ENCODE measurements around the gene POLE.

POLE gene

DNA sequence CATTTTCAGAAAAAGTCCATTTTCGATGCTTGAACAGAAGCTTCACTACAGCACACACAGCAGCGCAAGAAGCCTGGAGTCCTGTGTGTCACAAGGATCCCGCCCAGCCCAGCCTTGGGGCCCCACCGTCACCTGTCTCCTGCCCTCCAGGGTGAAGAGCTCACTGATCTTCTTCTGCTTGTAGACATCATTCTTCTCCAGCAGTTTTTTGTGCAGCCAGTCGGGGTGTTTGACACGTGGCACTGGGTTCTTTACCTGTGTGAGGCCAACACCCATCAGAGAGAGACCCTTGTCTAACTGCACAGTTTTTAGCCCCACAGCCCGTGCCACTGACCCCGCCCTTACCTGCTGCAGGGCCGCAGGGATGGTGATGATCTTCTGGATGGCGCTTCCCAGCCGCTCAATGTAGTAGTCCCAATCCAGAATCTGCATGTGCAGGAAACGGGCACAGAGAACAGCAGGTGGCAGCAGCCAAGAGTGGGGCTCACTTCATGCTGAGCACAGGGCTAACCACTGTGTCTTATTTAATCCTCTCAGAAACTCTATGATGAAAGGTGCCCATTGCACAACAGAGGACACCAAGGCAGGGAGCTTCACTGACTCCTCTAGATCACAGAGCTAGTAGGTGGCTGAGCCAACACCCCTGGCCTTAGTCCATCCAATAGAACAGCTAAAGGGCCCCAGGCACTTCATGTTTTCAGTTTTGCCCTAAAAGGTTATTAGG is 30.0 kb downstream of the POLE start:
- DNase-seq (ENCODE audit: low read depth), result no peak

GRCh38 chr12:132653567-132654290 is 33.4 kb downstream of the POLE start:
- DNase-seq (ENCODE audit: low read depth), result no peak

DNA sequence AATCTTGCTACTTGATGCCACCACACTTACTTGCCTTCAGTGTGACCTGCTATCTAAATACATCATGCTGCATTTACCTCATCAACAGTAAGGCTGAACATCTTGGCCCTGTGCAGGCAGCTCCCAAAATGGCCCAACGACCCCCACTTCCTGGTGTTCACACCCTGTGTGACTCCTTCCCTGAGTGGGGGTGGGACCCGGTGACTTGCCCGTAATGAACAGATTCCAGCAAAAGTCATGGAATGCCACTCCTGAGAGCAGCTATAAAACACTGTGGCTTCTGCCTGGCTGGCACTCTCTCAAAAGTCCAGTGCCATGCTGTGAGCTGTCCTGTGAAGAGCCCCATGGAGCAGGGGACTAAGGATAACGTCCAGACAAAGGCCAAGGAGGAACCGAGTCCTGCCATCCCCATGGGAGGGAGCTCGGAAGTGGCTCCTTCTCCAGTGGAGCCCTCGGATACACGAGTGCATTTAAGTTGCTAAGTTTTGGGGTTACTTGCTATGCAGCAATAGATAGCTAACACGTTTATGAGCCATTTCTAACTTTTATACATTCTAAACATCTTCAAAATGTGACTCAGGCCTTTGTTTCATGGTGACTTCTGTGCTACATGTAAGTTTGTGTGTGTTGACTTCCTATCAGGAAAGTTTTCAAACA is 35.6 kb downstream of the POLE start:
- no peak for DNase-seq (ENCODE audit: low read depth)

- DNase-seq (ENCODE audit: low read depth), result no peak
Observed at GRCh38 chr12:132649226-132649945, 37.8 kb downstream of the POLE start.

DNA sequence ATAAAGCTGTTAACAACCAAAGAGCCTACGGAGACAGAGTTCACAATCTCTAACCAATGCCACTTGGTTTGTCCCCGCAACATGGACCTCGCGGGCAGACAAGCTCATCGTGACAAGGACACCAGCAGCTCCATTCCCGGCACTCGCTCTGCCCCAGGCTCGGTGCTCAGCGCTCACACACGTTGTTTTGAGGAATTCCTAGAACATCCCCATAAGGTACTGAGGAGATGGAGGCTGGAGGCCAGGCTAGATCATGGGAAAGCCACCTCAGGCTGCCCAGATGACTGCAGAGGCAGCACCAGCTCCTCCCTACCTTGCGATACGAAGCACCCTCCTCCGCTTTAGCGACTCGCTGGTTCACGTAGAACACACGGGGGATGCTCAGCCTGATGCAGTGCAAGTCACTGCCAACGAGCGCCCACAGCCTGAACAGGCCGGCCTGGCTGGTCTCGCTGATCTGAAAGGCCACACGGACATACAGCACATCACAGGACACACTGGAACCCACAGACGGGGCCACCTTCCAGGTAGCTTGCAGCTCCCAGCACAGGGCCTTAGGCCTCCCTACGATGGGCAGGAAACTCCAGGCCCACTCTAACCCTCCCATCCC is 38.4 kb downstream of the POLE start:
- DNase-seq (ENCODE audit: low read depth), result no peak

GRCh38 chr12:132647858-132648257 is 39.3 kb downstream of the POLE start:
- DNase-seq (ENCODE audit: low read depth), result no peak

DNA sequence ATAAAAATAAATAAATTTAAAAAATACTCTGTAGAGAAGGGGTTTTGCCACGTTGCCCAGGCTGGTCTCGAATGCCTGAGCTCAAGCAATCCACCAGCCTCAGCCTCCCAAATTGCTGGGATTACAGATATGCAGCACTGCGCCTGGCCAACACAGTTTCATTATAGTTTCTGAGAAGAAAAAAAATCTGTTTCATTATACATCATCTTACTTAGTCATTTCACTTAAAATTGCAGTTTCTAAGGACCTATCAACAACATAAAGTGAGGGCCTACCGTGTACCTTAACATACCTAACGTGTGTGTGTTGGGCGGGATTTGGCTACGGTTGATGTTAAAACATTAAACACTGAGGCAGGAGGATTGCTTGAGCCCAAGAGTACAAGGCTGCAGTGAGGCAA is 40.3 kb downstream of the POLE start:
- no peak for DNase-seq (ENCODE audit: low read depth)

GRCh38 chr12:132642846-132643835 is 44.0 kb downstream of the POLE start:
- DNase-seq (ENCODE audit: low read depth), result no peak

DNA sequence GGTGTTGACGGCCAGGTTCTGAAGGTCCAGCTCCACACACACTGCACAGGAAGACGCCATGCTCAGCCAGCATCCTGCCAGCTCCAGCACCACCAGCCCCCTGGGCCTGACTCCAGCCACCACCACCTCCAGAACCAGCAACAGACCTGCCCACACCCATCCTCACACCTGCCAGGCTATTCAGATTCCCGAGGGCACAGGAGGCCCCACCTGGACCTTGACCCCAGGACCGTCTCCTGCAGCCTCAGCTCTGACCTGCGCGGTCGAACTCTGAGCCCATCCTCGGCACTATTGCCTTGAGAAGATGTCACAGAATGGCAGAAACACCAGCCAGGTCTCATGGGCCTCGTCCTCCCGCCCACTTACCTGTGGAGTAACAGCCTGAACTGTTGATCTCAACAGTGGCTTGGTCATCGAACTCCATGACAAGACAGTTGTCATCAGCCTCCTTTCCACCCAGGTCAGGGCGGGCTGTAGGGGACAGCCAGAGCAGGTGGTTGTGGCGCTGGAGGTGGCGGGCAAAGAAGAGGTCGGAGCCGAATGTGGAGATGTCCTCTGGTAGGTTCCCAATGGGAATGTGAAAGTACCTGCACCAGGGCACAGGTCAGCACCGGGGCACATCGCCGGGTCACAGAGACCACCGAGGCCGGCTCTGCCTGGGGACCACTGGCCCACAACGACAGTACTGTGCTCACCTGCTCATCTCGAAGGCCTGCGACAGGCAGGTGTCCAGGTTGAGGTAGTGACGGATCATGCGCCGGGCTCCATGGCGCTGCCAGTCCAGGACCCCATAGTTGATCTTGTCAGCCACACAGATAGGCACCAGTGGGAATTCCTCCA is 45.1 kb downstream of the POLE start:
- no peak for DNase-seq (ENCODE audit: low read depth)

- DNase-seq (ENCODE audit: low read depth), result no peak
Observed at GRCh38 chr12:132640936-132641335, 46.2 kb downstream of the POLE start.

GRCh38 chr12:132639956-132640520 is 47.1 kb downstream of the POLE start:
- DNase-seq (ENCODE audit: low read depth), result no peak

- DNase-seq (ENCODE audit: low read depth), result no peak
Observed at GRCh38 chr12:132638541-132639408, 48.4 kb downstream of the POLE start.

DNA sequence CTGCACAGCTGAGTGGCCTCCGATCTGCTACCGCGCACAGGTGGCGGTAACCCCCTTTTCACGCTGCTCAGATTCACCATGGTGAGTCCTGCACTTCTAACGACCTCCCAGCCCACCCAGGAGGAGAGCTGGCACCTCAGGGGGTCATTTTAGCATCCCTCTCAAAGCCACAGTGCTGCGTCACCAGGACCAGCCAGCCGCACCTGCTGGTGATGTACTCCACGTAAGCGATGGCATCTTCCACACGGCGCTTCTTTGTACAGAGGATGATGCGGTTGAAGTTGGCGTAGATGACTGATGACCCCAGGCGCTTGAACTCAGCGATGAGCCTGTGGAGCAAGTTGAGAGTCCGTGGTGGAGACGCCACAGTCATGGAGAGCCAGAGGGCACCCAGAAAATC is 49.3 kb downstream of the POLE start:
- no peak for DNase-seq (ENCODE audit: low read depth)

DNA sequence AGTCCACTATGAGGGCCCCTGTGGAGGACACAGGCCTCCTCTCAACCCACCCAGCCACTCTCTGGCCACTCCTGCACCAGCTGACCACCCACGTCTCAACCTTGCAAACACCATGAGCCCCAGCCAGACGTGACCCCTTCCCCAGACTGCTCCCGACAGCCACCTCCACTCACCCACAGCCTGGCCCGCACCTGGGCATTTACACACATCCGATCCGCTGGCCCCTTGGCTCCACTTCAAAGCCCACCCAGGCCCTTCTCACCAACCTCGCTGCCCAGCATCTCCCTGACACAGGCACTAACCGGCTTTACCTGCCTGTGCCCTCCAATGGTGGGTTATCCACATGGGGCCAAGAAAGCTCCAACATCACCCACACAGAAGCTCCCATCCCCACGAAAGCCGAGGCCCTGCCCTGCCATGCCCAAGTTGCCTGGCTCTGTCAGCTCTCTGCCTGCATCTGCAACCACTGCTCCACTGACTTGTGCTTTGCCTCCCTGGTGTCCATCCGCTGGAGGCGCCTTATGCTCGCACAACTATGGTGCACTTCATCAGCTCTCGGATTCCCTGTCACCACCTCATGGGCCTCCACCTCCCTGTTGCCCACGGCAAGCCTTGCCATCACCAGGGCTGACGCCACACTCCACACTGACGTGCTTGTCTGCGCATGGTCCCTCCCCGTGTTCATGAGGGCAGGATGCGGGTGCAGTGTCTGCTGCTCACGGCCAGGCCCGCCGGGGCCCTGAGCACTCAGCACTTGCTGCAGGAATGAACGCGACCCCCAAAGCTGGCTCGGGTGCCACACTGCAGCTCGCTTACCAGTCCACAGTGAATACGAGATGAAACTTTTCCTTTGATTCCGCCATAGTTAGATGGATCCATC is 51.8 kb downstream of the POLE start:
- no peak for DNase-seq (ENCODE audit: low read depth)

DNA sequence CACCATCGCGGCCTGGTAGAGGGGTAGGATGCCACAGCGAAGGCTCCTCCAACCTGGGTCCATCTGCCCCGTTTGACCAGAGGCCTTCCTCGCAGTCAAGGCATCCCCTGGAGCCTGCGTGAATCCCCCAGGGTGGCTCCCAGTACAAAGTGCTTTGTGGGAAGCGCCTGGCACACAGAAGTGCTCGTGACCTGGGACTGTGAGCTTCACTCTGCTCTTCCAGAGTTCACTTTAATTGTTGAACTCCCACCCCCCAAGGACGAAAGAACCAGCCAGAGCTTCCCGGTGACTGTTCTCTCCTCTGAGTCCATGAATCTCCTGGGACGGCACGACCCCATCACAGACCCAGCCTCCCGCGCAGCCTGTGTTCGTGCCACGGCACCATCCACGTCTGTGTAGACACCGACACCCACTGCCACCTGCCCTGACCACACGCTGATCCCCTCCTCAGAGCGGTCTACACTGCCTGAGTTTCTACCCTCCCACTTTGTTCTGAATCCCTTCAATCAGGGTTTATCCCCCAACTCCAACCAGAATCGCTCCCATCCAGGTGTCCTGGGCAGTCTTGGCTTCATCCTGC is 52.6 kb downstream of the POLE start:
- no peak for DNase-seq (ENCODE audit: low read depth)

- no peak for DNase-seq (ENCODE audit: low read depth)
Observed at GRCh38 chr12:132633901-132634300, 53.2 kb downstream of the POLE start.

GRCh38 chr12:132633398-132633797 is 53.7 kb downstream of the POLE start:
- no peak for DNase-seq (ENCODE audit: low read depth)

All from stimulated activated CD8-positive, alpha-beta memory T cell treated with anti-CD3 and anti-CD28 coated beads, Interleukin-4, amount 100 ng/mL, for 24 hours (primary cell).